ENCODE data around the gene RBCK1. TPM values are rescaled to one million over a fixed set of nuclear protein-coding genes. Genes with fewer than 3 reads are reported as not detected.

RBCK1 gene
- total RNA-seq, 1 donor from 2014 or later: 94.3 TPM

GRCh38 chr20:399182-399707 is 8.9 kb upstream of the RBCK1 start:
- H3K4me3 Mint-ChIP-seq (ENCODE audit: unreplicated experiment): no peak overlapping the region
- no peak for DNase-seq (ENCODE audit: low spot score)
- peaks cover 19% of the 10 kb centered on the region for H3K4me1 Mint-ChIP-seq (ENCODE audit: low read depth)
- peaks cover 10% of the 10 kb centered on the region for H3K9me3 Mint-ChIP-seq (ENCODE audit: low read depth)
- no peak for TF ChIP-seq CTCF (IDR thresholded peaks at IDR 0.05)
- H3K36me3 Mint-ChIP-seq (ENCODE audit: low read depth): peaks cover 14% of the 10 kb centered on the region
- peak overlapping the region; percentile 74 for H3K27ac Mint-ChIP-seq (ENCODE audit: unreplicated experiment)
- no peaks in the 10 kb centered on the region for H3K27me3 Mint-ChIP-seq (ENCODE audit: low read depth)

DNA sequence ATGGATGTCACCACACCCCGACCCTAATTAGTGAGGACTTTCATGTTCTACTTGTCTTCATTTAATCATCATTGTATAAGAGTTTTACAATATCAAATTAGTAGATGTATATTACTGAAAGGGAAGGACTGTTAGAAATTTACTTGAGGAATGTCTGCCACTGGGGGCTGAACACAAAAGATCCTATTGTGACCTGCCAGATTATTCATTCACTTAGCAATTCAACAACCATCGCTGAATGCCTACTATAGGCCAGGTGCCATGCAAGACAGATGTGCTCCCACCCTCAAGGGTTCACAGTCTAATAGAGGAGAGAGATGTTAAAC is 8.0 kb upstream of the RBCK1 start:
- peaks cover 10% of the 10 kb centered on the region for H3K9me3 Mint-ChIP-seq (ENCODE audit: low read depth)
- no peak for TF ChIP-seq CTCF (IDR thresholded peaks at IDR 0.05)
- peaks cover 14% of the 10 kb centered on the region for H3K36me3 Mint-ChIP-seq (ENCODE audit: low read depth)
- H3K27me3 Mint-ChIP-seq (ENCODE audit: low read depth): no peaks in the 10 kb centered on the region
- H3K4me1 Mint-ChIP-seq (ENCODE audit: low read depth): peaks cover 19% of the 10 kb centered on the region
- no peak overlapping the region for H3K4me3 Mint-ChIP-seq (ENCODE audit: unreplicated experiment)
- DNase-seq (ENCODE audit: low spot score): no peak
- H3K27ac Mint-ChIP-seq (ENCODE audit: unreplicated experiment): peak overlapping the region; percentile 60

GRCh38 chr20:400454-401275 is 7.4 kb upstream of the RBCK1 start:
- peaks cover 10% of the 10 kb centered on the region for H3K9me3 Mint-ChIP-seq (ENCODE audit: low read depth)
- no peak for DNase-seq (ENCODE audit: low spot score)
- H3K4me1 Mint-ChIP-seq (ENCODE audit: low read depth): peaks cover 19% of the 10 kb centered on the region
- peaks cover 11% of the 10 kb centered on the region for H3K36me3 Mint-ChIP-seq (ENCODE audit: low read depth)
- H3K27ac Mint-ChIP-seq (ENCODE audit: unreplicated experiment): peak overlapping the region; percentile 78
- no peaks in the 10 kb centered on the region for H3K27me3 Mint-ChIP-seq (ENCODE audit: low read depth)
- no peak for TF ChIP-seq CTCF (IDR thresholded peaks at IDR 0.05)
- no peak overlapping the region for H3K4me3 Mint-ChIP-seq (ENCODE audit: unreplicated experiment)

DNA sequence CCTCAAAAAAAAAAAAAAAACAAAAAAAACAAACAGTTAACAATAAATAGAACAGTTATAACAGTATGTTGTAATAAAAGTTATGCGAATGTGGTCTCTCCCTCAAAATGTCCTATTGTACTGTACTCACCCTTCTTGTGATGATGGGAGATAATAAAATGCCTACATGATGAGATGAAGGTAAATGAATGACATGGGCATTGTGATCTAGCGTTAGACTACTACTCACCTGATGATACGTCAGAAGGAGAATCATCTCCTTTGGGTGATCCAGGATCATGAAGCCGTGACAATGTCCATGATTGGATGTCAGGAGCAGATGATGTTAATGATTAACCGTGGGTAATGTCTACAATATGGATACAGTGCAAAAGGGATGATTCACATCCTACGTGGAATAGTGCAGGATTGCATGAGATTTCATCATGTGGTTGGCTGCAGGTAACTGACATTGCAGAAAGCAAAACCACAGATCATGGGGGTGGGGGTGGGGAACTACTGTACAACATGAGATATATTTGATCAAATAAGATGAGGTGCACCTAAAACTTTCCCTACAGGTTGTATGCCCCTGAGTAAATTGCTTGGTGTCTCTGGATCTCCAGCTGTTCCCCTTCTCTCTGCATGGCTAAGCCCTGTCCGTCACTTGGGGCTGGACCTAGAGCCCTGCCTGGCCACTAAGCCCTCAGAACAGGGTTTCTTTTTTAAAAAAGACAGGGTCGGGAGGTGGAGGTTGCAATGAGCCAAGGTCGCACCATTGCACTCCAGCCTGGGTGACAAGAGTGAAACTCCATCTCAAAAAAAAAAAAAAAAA is 6.2 kb upstream of the RBCK1 start:
- Mint-ChIP-seq H3K27ac (ENCODE audit: unreplicated experiment) (peak overlapping the region; percentile 89), H3K4me3 (ENCODE audit: unreplicated experiment) (no peak overlapping the region), H3K4me1 (ENCODE audit: low read depth) (peaks cover 22% of the 10 kb centered on the region), H3K36me3 (ENCODE audit: low read depth) (peaks cover 10% of the 10 kb centered on the region), H3K27me3 (ENCODE audit: low read depth) (no peaks in the 10 kb centered on the region), H3K9me3 (ENCODE audit: low read depth) (peaks cover 10% of the 10 kb centered on the region)
- no peak for TF ChIP-seq CTCF (IDR thresholded peaks at IDR 0.05)
- no peak for DNase-seq (ENCODE audit: low spot score)

GRCh38 chr20:402496-402885 is 5.6 kb upstream of the RBCK1 start:
- Mint-ChIP-seq H3K9me3 (ENCODE audit: low read depth) (peaks cover 10% of the 10 kb centered on the region), H3K36me3 (ENCODE audit: low read depth) (peaks cover 7% of the 10 kb centered on the region), H3K4me3 (ENCODE audit: unreplicated experiment) (no peak overlapping the region), H3K27me3 (ENCODE audit: low read depth) (no peaks in the 10 kb centered on the region), H3K27ac (ENCODE audit: unreplicated experiment) (peak overlapping the region; percentile 8), H3K4me1 (ENCODE audit: low read depth) (peaks cover 28% of the 10 kb centered on the region)
- no peak for DNase-seq (ENCODE audit: low spot score)
- TF ChIP-seq CTCF (IDR thresholded peaks at IDR 0.05): no peak
